NT2/D1 (cell line): ENCODE measurements around the gene ZNF611.

Experiments used
- SUZ12 ChIP-seq: IDR thresholded peaks from 2 replicates; pipeline ENCODE4 v1.6.1; 2011; ENCODE audit not compliant: insufficient read length, insufficient read depth; ENCODE audit errors: extremely low read depth
- YY1 ChIP-seq: IDR thresholded peaks from 2 replicates; pipeline ENCODE4 v1.6.1; 2011; ENCODE audit not compliant: insufficient read length, insufficient read depth
- ZNF274 ChIP-seq: IDR thresholded peaks from 2 replicates; pipeline ENCODE4 v1.6.1; 2011; ENCODE audit warnings: mild to moderate bottlenecking, low read depth, low read length

- TF ChIP-seq YY1 = no peak
- TF ChIP-seq SUZ12 = no peak
- TF ChIP-seq ZNF274 = no peak
Observed at GRCh38 chr19:52739576-52739975, 4.7 kb upstream of the ZNF611 start.
